HG03571 (cell line): ENCODE measurements around the gene FOXN4.
"Not testable (repeated sequence)": the region's sequence is repeated elsewhere in the genome, so short reads cannot be mapped to it uniquely, and the experiment has no call there.

Source experiments
- ATAC-seq: cut with Tn5 transposase; IDR thresholded peaks from one replicate; pipeline ENCODE4 v1.9.1; 2021; ENCODE audit not compliant: unreplicated experiment

Gene FOXN4

GRCh38 chr12:109308534-109309380 is at the start of gene FOXN4:
FOXN4 (minus strand) TSS chr12:109309284; CDS start chr12:109308321, 963 bp downstream.
- ATAC-seq = no peak

- no peak for ATAC-seq
These were observed 49.2 kb upstream of the FOXN4 start for GRCh38 chr12:109358154-109358869.

GRCh38 chr12:109357032-109357431 is 47.9 kb upstream of the FOXN4 start:
- no peak for ATAC-seq

GRCh38 chr12:109356577-109356976 is 47.5 kb upstream of the FOXN4 start:
- no peak for ATAC-seq

- ATAC-seq = no peak
These were observed 43.1 kb upstream of the FOXN4 start for GRCh38 chr12:109352184-109352583.

GRCh38 chr12:109347589-109347988 is 38.5 kb upstream of the FOXN4 start, which contains the start of gene MYO1H:
MYO1H (plus strand) TSS chr12:109347900; CDS start chr12:109347961, 61 bp downstream.
- no peak for ATAC-seq

GRCh38 chr12:109346920-109347319 is 37.8 kb upstream of the FOXN4 start:
- no peak for ATAC-seq

GRCh38 chr12:109345428-109345827 is 36.3 kb upstream of the FOXN4 start:
- no peak for ATAC-seq

- ATAC-seq = no peak
These were observed 34.6 kb upstream of the FOXN4 start for GRCh38 chr12:109343677-109344076.

- no peak for ATAC-seq
These were observed 27.5 kb upstream of the FOXN4 start for GRCh38 chr12:109336593-109336992.

GRCh38 chr12:109334887-109335286 is 25.8 kb upstream of the FOXN4 start:
- ATAC-seq = no peak

- no peak for ATAC-seq
These were observed 22.3 kb upstream of the FOXN4 start for GRCh38 chr12:109331301-109331952.

GRCh38 chr12:109330282-109331230 is 21.5 kb upstream of the FOXN4 start:
- ATAC-seq = no peak

GRCh38 chr12:109329686-109330085 is 20.6 kb upstream of the FOXN4 start:
- ATAC-seq = no peak

- ATAC-seq = no peak
These were observed 19.9 kb upstream of the FOXN4 start for GRCh38 chr12:109329003-109329402.

GRCh38 chr12:109321294-109321693 is 12.2 kb upstream of the FOXN4 start:
- not testable (repeated sequence) for ATAC-seq

- no peak for ATAC-seq
These were observed 1.4 kb upstream of the FOXN4 start for GRCh38 chr12:109310247-109311125.

- ATAC-seq = no peak
These were observed 530 bp upstream of the FOXN4 start for GRCh38 chr12:109309381-109310246.

- no peak for ATAC-seq
These were observed 2.0 kb downstream of the FOXN4 start for GRCh38 chr12:109307051-109307450.
